ENCODE results near the gene MATN4. TPM values are rescaled to one million over a fixed set of nuclear protein-coding genes. Genes with fewer than 3 reads are reported as not detected.

The MATN4 gene
- total RNA-seq, 3 donors from 2014 or later (not counting 1 experiment from before 2014, with no cell fraction given): not detected

DNA sequence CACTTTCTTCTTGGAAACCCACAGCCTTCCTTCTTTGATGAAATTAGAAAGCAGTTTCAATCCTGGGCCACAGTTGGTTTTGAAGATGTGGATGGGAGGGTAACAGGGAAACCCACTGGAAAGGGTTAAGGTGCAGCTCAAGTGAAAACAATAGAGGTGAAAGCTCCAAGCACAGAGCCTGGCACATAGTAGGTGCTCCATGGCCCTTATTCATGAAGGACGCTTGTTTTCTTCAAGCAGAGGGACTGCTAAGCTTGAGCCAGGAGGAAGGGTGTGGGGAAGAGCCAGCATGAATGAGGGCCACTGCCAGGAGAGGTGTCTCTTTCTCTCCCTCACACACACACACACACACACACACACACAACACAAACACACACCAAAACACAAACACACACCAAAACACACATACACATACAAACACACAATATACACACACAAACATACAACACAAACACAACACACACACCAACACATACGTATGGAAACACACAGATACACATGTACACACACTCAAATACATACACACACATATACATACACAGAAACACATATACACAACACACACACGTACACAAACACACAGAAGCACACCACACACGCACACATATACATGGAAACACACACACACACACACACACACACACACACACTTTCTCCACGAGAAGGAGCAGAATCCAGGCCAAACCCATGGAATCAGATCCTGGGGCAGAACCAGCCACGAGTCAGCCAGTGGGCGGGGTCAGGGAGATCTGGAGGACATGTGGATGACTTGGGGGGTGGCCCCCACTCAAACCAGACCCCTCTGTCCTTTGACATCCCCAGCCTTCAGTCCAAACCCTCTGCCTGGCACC, 25.2 kb downstream of the MATN4 start:
- Mint-ChIP-seq H3K27me3 (ENCODE audit: low read depth in 2 of 2) (peaks cover 27 to 29% of the 10 kb centered on the region in 2 donors), H3K36me3 (no peaks in the 10 kb centered on the region), H3K4me3 (no peak overlapping the region), H3K27ac (no peak overlapping the region), H3K4me1 (no peaks in the 10 kb centered on the region), H3K9me3 (no peaks in the 10 kb centered on the region)
- no peaks in the 10 kb centered on the region for H3K9me3 ChIP-seq (ENCODE audit: control insufficient read depth, insufficient read depth, low read length)
- DNase-seq (no peak), ATAC-seq (no peak)
- intact Hi-C loops (cut with micrococcal nuclease): no loop called here
- WGBS (ENCODE audit: insufficient coverage): 85% methylated on average over 5 of the region's 7 CpGs
- no peaks in the 10 kb centered on the region for H3K27me3 ChIP-seq (ENCODE audit: control insufficient read depth, insufficient read depth, low read length)
- H3K4me1 ChIP-seq (ENCODE audit: control insufficient read depth, insufficient read depth, low read length): no peaks in the 10 kb centered on the region
- H3K27ac ChIP-seq (ENCODE audit: low read length): no peak overlapping the region
- H3K4me3 ChIP-seq (ENCODE audit: low read length): no peak overlapping the region
- TF ChIP-seq CTCF (IDR thresholded peaks at IDR 0.05): no peak
- no peaks in the 10 kb centered on the region for H3K36me3 ChIP-seq (ENCODE audit: control insufficient read depth, insufficient read depth, low read length)

DNA sequence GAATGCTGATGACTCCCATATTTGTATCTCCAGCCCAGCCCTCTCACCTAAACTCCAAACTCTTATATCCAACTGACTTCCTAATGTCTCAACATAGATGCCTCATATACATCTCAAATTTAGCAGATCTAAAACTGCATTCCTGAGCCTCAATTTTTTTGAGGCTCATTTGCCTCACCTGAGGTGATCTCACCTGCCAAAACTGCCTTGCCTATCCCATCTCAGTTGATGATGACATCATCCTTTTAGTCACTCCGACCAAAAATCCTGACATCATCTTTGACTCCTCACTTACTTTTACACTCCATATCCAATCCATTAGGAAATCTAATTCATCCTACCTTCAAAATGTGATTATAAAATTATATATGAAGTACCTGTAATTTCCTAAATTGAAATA, 28.1 kb downstream of the MATN4 start:
- intact Hi-C loops (cut with micrococcal nuclease): no loop called here
- Mint-ChIP-seq H3K4me1 (no peaks in the 10 kb centered on the region), H3K27ac (no peak overlapping the region), H3K4me3 (no peak overlapping the region), H3K27me3 (ENCODE audit: low read depth in 2 of 2) (peaks cover 31 to 52% of the 10 kb centered on the region in 2 donors), H3K9me3 (no peaks in the 10 kb centered on the region), H3K36me3 (no peaks in the 10 kb centered on the region)
- Histone ChIP-seq H3K27me3 (ENCODE audit: control insufficient read depth, insufficient read depth, low read length) (no peaks in the 10 kb centered on the region), H3K36me3 (ENCODE audit: control insufficient read depth, insufficient read depth, low read length) (no peaks in the 10 kb centered on the region), H3K4me3 (ENCODE audit: low read length) (no peak overlapping the region), H3K9me3 (ENCODE audit: control insufficient read depth, insufficient read depth, low read length) (no peaks in the 10 kb centered on the region), H3K27ac (ENCODE audit: low read length) (no peak overlapping the region), H3K4me1 (ENCODE audit: control insufficient read depth, insufficient read depth, low read length) (no peaks in the 10 kb centered on the region)
- DNase-seq (no peak), ATAC-seq (no peak)
- WGBS (ENCODE audit: insufficient coverage): 100% methylated on average over 1 of the region's 1 CpG
- TF ChIP-seq CTCF (IDR thresholded peaks at IDR 0.05): no peak

DNA sequence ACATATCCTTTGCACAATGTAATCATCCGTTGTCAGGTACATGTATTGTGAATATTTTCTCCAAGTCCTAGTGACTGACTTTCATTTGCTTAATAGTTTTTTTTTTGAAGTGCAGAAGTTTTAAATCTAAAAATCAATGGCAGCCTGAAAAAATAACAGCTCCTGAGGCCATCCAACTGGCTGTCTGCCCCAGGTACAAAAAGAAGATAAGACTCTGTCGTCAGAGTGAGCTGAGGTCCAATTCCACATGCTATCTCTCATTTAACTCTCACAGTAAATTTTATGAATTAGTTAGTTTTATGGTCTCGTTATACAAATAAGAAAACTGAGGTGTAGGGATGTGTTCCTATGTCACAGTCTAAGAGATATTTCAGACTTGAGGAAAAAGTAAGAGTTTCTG, 32.8 kb downstream of the MATN4 start:
- Histone ChIP-seq H3K27me3 (ENCODE audit: control insufficient read depth, insufficient read depth, low read length) (no peaks in the 10 kb centered on the region), H3K4me1 (ENCODE audit: control insufficient read depth, insufficient read depth, low read length) (no peaks in the 10 kb centered on the region), H3K36me3 (ENCODE audit: control insufficient read depth, insufficient read depth, low read length) (no peaks in the 10 kb centered on the region), H3K4me3 (ENCODE audit: low read length) (no peak overlapping the region), H3K9me3 (ENCODE audit: control insufficient read depth, insufficient read depth, low read length) (no peaks in the 10 kb centered on the region), H3K27ac (ENCODE audit: low read length) (no peak overlapping the region)
- WGBS (ENCODE audit: insufficient coverage): 89% methylated on average over 2 of the region's 3 CpGs
- intact Hi-C loops (cut with micrococcal nuclease): no loop called here
- Mint-ChIP-seq H3K4me1 (no peaks in the 10 kb centered on the region), H3K27ac (no peak overlapping the region), H3K4me3 (no peak overlapping the region), H3K27me3 (ENCODE audit: low read depth in 2 of 2) (peaks cover 32 to 82% of the 10 kb centered on the region in 2 donors), H3K36me3 (no peaks in the 10 kb centered on the region), H3K9me3 (no peaks in the 10 kb centered on the region)
- ATAC-seq (no peak), DNase-seq (no peak)
- no peak for TF ChIP-seq CTCF (IDR thresholded peaks at IDR 0.05)
